WTC11 (cell line): ENCODE measurements around the gene ZNF341. TPM values are rescaled to one million over a fixed set of nuclear protein-coding genes. Genes with fewer than 3 reads are reported as not detected.
A peak's percentile ranks its signal among the peaks of the same experiment; 100 is the strongest.

ENCODE experiments used
- ATAC-seq: fragments of 200-7000 bp; cut with Tn5 transposase; 2 replicates; pipeline ENCODE4 v1.10.0; 2021; ENCODE audit warnings: mild to moderate bottlenecking, moderate library complexity
- CTCF ChIA-PET: fragments of 300-600 bp; sonication (Branson Sonifier 250); formaldehyde crosslinking; loops from one replicate; lab custom pipeline; 2021; ENCODE audit warnings: antibody characterized with exemption; lab: Charles Lee
- POLR2A ChIA-PET: fragments of 350-600 bp; sonication (Branson Sonifier 250); formaldehyde crosslinking; loops from one replicate; lab custom pipeline; 2021; ENCODE audit warnings: antibody characterized with exemption; lab: Charles Lee
- DNase-seq: peaks from one replicate; pipeline ENCODE4 v3.0.0; 2021; ENCODE audit warnings: low spot score
- H3K27ac Mint-ChIP-seq: 2 replicates; pipeline ENCODE4 v1.8.0; 2021; ENCODE audit warnings: mixed read lengths
- H3K27me3 Mint-ChIP-seq: 2 replicates; pipeline ENCODE4 v1.8.0; 2021; ENCODE audit warnings: low read depth, mild to moderate bottlenecking, moderate library complexity, mixed read lengths
- H3K36me3 Mint-ChIP-seq: 2 replicates; pipeline ENCODE4 v1.8.0; 2021; ENCODE audit warnings: mixed read lengths
- H3K4me1 Mint-ChIP-seq: 2 replicates; pipeline ENCODE4 v1.8.0; 2022; ENCODE audit warnings: mixed read lengths
- H3K4me3 Mint-ChIP-seq: 2 replicates; pipeline ENCODE4 v1.8.0; 2021; ENCODE audit warnings: mild to moderate bottlenecking, moderate library complexity, mixed read lengths
- H3K9me3 Mint-ChIP-seq: 2 replicates; pipeline ENCODE4 v1.8.0; 2021; ENCODE audit warnings: mixed read lengths
- AR ChIP-seq: fragments of 250-450 bp; sonication (Bioruptor Pico); IDR thresholded peaks from 2 replicates; pipeline ENCODE4 v1.9.0; 2021; ENCODE audit warnings: mild to moderate bottlenecking
- CBFB ChIP-seq: sonication (generic); formaldehyde crosslinking; IDR thresholded peaks from 2 replicates; pipeline ENCODE4 v1.8.1; 2022; ENCODE audit warnings: mild to moderate bottlenecking, low read depth, missing genetic modification reagents
- CDX4 ChIP-seq: fragments of 250-450 bp; sonication (Bioruptor Pico); IDR thresholded peaks from 2 replicates; pipeline ENCODE4 v1.9.0; 2021; ENCODE audit warnings: moderate library complexity, mild to moderate bottlenecking, inconsistent platforms, borderline replicate concordance
- EMX1 ChIP-seq: fragments of 250-450 bp; sonication (Bioruptor Pico); IDR thresholded peaks from 2 replicates; pipeline ENCODE4 v1.8.0; 2021; ENCODE audit warnings: mild to moderate bottlenecking
- ERG ChIP-seq: fragments of 250-450 bp; sonication (Bioruptor Pico); IDR thresholded peaks from 2 replicates; pipeline ENCODE4 v1.8.0; 2021; ENCODE audit warnings: mild to moderate bottlenecking
- ESRRA ChIP-seq: sonication (generic); formaldehyde crosslinking; IDR thresholded peaks from 2 replicates; pipeline ENCODE4 v1.8.1; 2022; ENCODE audit warnings: mild to moderate bottlenecking, missing genetic modification reagents, borderline replicate concordance
- GRHL2 ChIP-seq: fragments of 250-450 bp; sonication (Bioruptor Pico); IDR thresholded peaks from 2 replicates; pipeline ENCODE4 v1.8.0; 2022; ENCODE audit warnings: mild to moderate bottlenecking, moderate library complexity; ENCODE audit not compliant: insufficient replicate concordance, severe bottlenecking
- GTF2I ChIP-seq: fragments of 250-450 bp; sonication (Bioruptor Pico); conservative IDR thresholded peaks from 2 replicates; pipeline ENCODE4 v1.4.0; 2021; ENCODE audit warnings: mild to moderate bottlenecking
- JAZF1 ChIP-seq: fragments of 250-450 bp; sonication (Bioruptor Pico); IDR thresholded peaks from 2 replicates; pipeline ENCODE4 v1.9.0; 2021; ENCODE audit warnings: moderate library complexity, mild to moderate bottlenecking, inconsistent platforms
- PRDM15 ChIP-seq: sonication (generic); formaldehyde crosslinking; IDR thresholded peaks from 2 replicates; pipeline ENCODE4 v1.8.0; 2022; ENCODE audit warnings: missing genetic modification reagents
- PRRX2 ChIP-seq: fragments of 250-450 bp; sonication (Bioruptor Pico); IDR thresholded peaks from 2 replicates; pipeline ENCODE4 v1.8.0; 2021; ENCODE audit warnings: mild to moderate bottlenecking
- SP1 ChIP-seq: sonication (generic); formaldehyde crosslinking; conservative IDR thresholded peaks from 2 replicates; pipeline ENCODE4 v1.8.1; 2022; ENCODE audit warnings: missing genetic modification reagents
- USF2 ChIP-seq: sonication (generic); formaldehyde crosslinking; IDR thresholded peaks from 2 replicates; pipeline ENCODE4 v1.8.1; 2023; ENCODE audit warnings: mild to moderate bottlenecking, missing genetic modification reagents, moderate library complexity
- ZNF263 ChIP-seq: sonication (generic); formaldehyde crosslinking; IDR thresholded peaks from 2 replicates; pipeline ENCODE4 v1.8.1; 2022; ENCODE audit warnings: low read depth, mild to moderate bottlenecking, moderate library complexity, missing genetic modification reagents
- ZNF281 ChIP-seq: sonication (generic); formaldehyde crosslinking; IDR thresholded peaks from 2 replicates; pipeline ENCODE4 v1.8.0; 2023; ENCODE audit warnings: mild to moderate bottlenecking, missing genetic modification reagents
- ZNF416 ChIP-seq: fragments of 250-450 bp; sonication (Bioruptor Pico); IDR thresholded peaks from 2 replicates; pipeline ENCODE4 v1.9.0; 2021; ENCODE audit warnings: mild to moderate bottlenecking, inconsistent platforms
- ZSCAN18 ChIP-seq: fragments of 250-450 bp; sonication (Bioruptor Pico); IDR thresholded peaks from 2 replicates; pipeline ENCODE4 v2.1.2; 2022; ENCODE audit warnings: mild to moderate bottlenecking, moderate library complexity
- total RNA-seq: library from RNA; stranded (reverse); gene quantifications from 3 replicates; pipeline ENCODE4 v1.2.3, GENCODE V29; 2021

ZNF341 gene
- total RNA-seq, 1 experiment from 2014 or later = 9.6 TPM

- no peaks in the 10 kb centered on the region for H3K27me3 Mint-ChIP-seq
- ATAC-seq = no peak
- CTCF ChIA-PET = interaction anchor here (0.9 to 1.7 kb wide), 3 partner anchors 22 to 173 kb away, joined by 3 to 7 read pairs (median 3); no protein-coding TSS in a partner anchor
- no peak for DNase-seq
- no peaks in the 10 kb centered on the region for H3K9me3 Mint-ChIP-seq
- POLR2A ChIA-PET = no interaction called here
- H3K27ac Mint-ChIP-seq = peak overlapping the region; percentile 1; the same call in 1 of the 2 replicates
- no peak for TF ChIP-seq ZNF416 (CRISPR knock-in tag)
- no peak for TF ChIP-seq USF2 (CRISPR knock-in tag)
- TF ChIP-seq SP1 = no peak
- no peak for TF ChIP-seq ERG (CRISPR knock-in tag)
- no peak for TF ChIP-seq ZNF281 (CRISPR knock-in tag)
- peaks cover 70% of the 10 kb centered on the region for H3K4me1 Mint-ChIP-seq
- no peak overlapping the region for H3K4me3 Mint-ChIP-seq
- peaks cover 2% of the 10 kb centered on the region; the same call in 1 of the 2 replicates for H3K36me3 Mint-ChIP-seq
Measured at GRCh38 chr20:33840759-33841435, 109.1 kb downstream of the ZNF341 start.

- ATAC-seq (no peak), DNase-seq (no peak)
- ChIA-PET CTCF (interaction anchor here (1.0 to 1.7 kb wide), 2 partner anchors 22 to 173 kb away, joined by 3 to 7 read pairs; no protein-coding TSS in a partner anchor), POLR2A (no interaction called here)
- Mint-ChIP-seq H3K27me3 (no peaks in the 10 kb centered on the region), H3K36me3 (no peaks in the 10 kb centered on the region; the same call in 1 of the 2 replicates), H3K4me3 (no peak overlapping the region), H3K9me3 (no peaks in the 10 kb centered on the region), H3K27ac (peak overlapping the region; percentile 47), H3K4me1 (peaks cover 76% of the 10 kb centered on the region)
- TF ChIP-seq GRHL2 (CRISPR knock-in tag) (no peak), ZSCAN18 (CRISPR knock-in tag) (no peak), AR (CRISPR knock-in tag) (no peak), GTF2I (CRISPR knock-in tag) (no peak), PRRX2 (no peak), ZNF263 (no peak), JAZF1 (CRISPR knock-in tag) (no peak), PRDM15 (CRISPR knock-in tag) (no peak), CDX4 (CRISPR knock-in tag) (no peak), CBFB (CRISPR knock-in tag) (no peak), ESRRA (CRISPR knock-in tag) (no peak), ZNF281 (CRISPR knock-in tag) (no peak), EMX1 (no peak)
Measured at GRCh38 chr20:33841436-33841799, 109.6 kb downstream of the ZNF341 start.
